RWPE2 (cell line): ENCODE results near the gene WNK1.

Source experiments
- ATAC-seq: fragments of 200-7000 bp; cut with Tn5 transposase; 3 replicates; pipeline ENCODE4 v1.9.1; 2021; ENCODE audit warnings: low read depth
- DNase-seq: peaks from one replicate; pipeline ENCODE4 v3.0.0-alpha.2; 2020; ENCODE audit warnings: low spot score
- H3K27ac ChIP-seq: fragments of 450-650 bp; 2 replicates; pipeline ENCODE4 v1.5.1; 2017; ENCODE audit warnings: mild to moderate bottlenecking; ENCODE audit not compliant: poor library complexity, severe bottlenecking
- H3K27me3 ChIP-seq: fragments of 250-450 bp; sonication (Bioruptor Pico); 2 replicates; pipeline ENCODE4 v1.5.1; 2021; ENCODE audit warnings: mild to moderate bottlenecking, moderate library complexity; ENCODE audit not compliant: insufficient read depth, poor library complexity, severe bottlenecking
- H3K36me3 ChIP-seq: fragments of 250-450 bp; sonication (Bioruptor Pico); 2 replicates; pipeline ENCODE4 v1.5.1; 2020; ENCODE audit warnings: low read depth, mild to moderate bottlenecking, moderate library complexity
- H3K4me1 ChIP-seq: fragments of 250-450 bp; sonication (Bioruptor Pico); 2 replicates; pipeline ENCODE4 v1.5.1; 2021; ENCODE audit warnings: mild to moderate bottlenecking, moderate library complexity; ENCODE audit not compliant: insufficient read depth, poor library complexity, severe bottlenecking
- H3K4me3 ChIP-seq: fragments of 250-450 bp; sonication (Bioruptor Pico); 2 replicates; pipeline ENCODE4 v1.5.1; 2021; ENCODE audit warnings: mild to moderate bottlenecking, moderate library complexity; ENCODE audit not compliant: severe bottlenecking
- H3K9me3 ChIP-seq: fragments of 250-450 bp; sonication (Bioruptor Pico); 2 replicates; pipeline ENCODE4 v1.5.1; 2021; ENCODE audit warnings: mild to moderate bottlenecking, moderate library complexity; ENCODE audit not compliant: severe bottlenecking
- CTCF ChIP-seq: fragments of 450-650 bp; IDR thresholded peaks from one replicate; pipeline ENCODE4 v1.5.1; 2017; ENCODE audit warnings: mild to moderate bottlenecking, moderate library complexity; ENCODE audit not compliant: poor library complexity, severe bottlenecking

Gene WNK1

DNA sequence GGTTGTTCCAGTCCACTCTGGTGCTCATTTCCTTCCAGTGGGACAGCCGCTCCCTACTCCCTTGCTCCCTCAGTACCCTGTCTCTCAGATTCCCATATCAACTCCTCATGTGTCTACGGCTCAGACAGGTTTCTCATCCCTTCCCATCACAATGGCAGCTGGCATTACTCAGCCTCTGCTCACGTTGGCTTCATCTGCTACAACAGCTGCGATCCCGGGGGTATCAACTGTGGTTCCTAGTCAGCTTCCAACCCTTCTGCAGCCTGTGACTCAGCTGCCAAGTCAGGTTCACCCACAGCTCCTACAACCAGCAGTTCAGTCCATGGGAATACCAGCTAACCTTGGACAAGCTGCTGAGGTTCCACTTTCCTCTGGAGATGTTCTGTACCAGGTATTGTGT is 127.3 kb downstream of the WNK1 start:
- no peaks in the 10 kb centered on the region for H3K27me3 ChIP-seq
- H3K4me3 ChIP-seq, result no peak overlapping the region
- no peak for DNase-seq
- TF ChIP-seq CTCF, result no peak
- H3K27ac ChIP-seq, result no peak overlapping the region
- no peaks in the 10 kb centered on the region for H3K4me1 ChIP-seq
- no peaks in the 10 kb centered on the region for H3K9me3 ChIP-seq
- H3K36me3 ChIP-seq, result peaks cover 82% of the 10 kb centered on the region
- peak; percentile 41; the same call in 2 of the 3 replicates for ATAC-seq

DNA sequence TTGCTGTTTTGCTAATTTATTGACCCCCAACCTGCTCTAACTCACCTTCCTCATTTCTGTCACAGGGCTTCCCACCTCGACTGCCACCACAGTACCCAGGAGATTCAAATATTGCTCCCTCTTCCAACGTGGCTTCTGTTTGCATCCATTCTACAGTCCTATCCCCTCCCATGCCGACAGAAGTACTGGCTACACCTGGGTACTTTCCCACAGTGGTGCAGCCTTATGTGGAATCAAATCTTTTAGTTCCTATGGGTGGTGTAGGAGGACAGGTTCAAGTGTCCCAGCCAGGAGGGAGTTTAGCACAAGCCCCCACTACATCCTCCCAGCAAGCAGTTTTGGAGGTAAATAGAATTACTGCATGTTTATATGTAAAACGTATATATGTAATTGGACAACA is 128.3 kb downstream of the WNK1 start:
- no peak for DNase-seq
- Histone ChIP-seq H3K27ac (no peak overlapping the region), H3K27me3 (no peaks in the 10 kb centered on the region), H3K4me3 (no peak overlapping the region), H3K36me3 (peaks cover 82% of the 10 kb centered on the region), H3K9me3 (no peaks in the 10 kb centered on the region), H3K4me1 (no peaks in the 10 kb centered on the region)
- TF ChIP-seq CTCF, result no peak
- no peak for ATAC-seq

- Histone ChIP-seq H3K4me1 (no peaks in the 10 kb centered on the region), H3K27me3 (no peaks in the 10 kb centered on the region), H3K4me3 (no peak overlapping the region), H3K36me3 (peaks cover 92% of the 10 kb centered on the region), H3K27ac (no peak overlapping the region), H3K9me3 (no peaks in the 10 kb centered on the region)
- no peak for TF ChIP-seq CTCF
- DNase-seq (no peak), ATAC-seq (0 out of 3 replicates have a peak, but pooled peaks have one; percentile 17)
Observed at GRCh38 chr12:884746-885414, 132.5 kb downstream of the WNK1 start.

- no peak overlapping the region for H3K27ac ChIP-seq
- H3K4me3 ChIP-seq, result no peak overlapping the region
- ATAC-seq, result no peak
- DNase-seq, result no peak
- H3K27me3 ChIP-seq, result no peaks in the 10 kb centered on the region
- peaks cover 96% of the 10 kb centered on the region for H3K36me3 ChIP-seq
- no peaks in the 10 kb centered on the region for H3K4me1 ChIP-seq
- no peaks in the 10 kb centered on the region for H3K9me3 ChIP-seq
- TF ChIP-seq CTCF, result no peak
Observed at GRCh38 chr12:885701-886100, 133.3 kb downstream of the WNK1 start.

GRCh38 chr12:886206-886605 is 133.8 kb downstream of the WNK1 start:
- no peak for ATAC-seq
- no peaks in the 10 kb centered on the region for H3K27me3 ChIP-seq
- DNase-seq, result no peak
- no peak overlapping the region for H3K4me3 ChIP-seq
- no peak overlapping the region for H3K27ac ChIP-seq
- H3K36me3 ChIP-seq, result peaks cover 99% of the 10 kb centered on the region
- TF ChIP-seq CTCF, result no peak
- H3K4me1 ChIP-seq, result no peaks in the 10 kb centered on the region
- H3K9me3 ChIP-seq, result no peaks in the 10 kb centered on the region
